GM18499 (cell line): ENCODE measurements around the gene PDGFD.

ENCODE experiments used
- ATAC-seq: cut with Tn5 transposase; IDR thresholded peaks from one replicate; pipeline ENCODE4 v1.9.1; 2021; ENCODE audit warnings: moderate number of reproducible peaks; ENCODE audit not compliant: insufficient read depth, unreplicated experiment

PDGFD gene

GRCh38 chr11:103898065-103898464 is 265.9 kb downstream of the PDGFD start:
- peak; percentile 37 for ATAC-seq

GRCh38 chr11:103897160-103897936 is 266.6 kb downstream of the PDGFD start:
- no peak for ATAC-seq

GRCh38 chr11:103895106-103895505 is 268.8 kb downstream of the PDGFD start:
- no peak for ATAC-seq

- no peak for ATAC-seq
Measured at GRCh38 chr11:103894673-103895072, 269.3 kb downstream of the PDGFD start.

GRCh38 chr11:103894034-103894433 is 269.9 kb downstream of the PDGFD start:
- ATAC-seq, result no peak

GRCh38 chr11:103893371-103893770 is 270.6 kb downstream of the PDGFD start:
- no peak for ATAC-seq

GRCh38 chr11:103892603-103893002 is 271.3 kb downstream of the PDGFD start:
- no peak for ATAC-seq

- ATAC-seq, result no peak
Measured at GRCh38 chr11:103890654-103891053, 273.3 kb downstream of the PDGFD start.

- no peak for ATAC-seq
Measured at GRCh38 chr11:103889679-103890078, 274.3 kb downstream of the PDGFD start.

GRCh38 chr11:103888541-103888951 is 275.4 kb downstream of the PDGFD start:
- ATAC-seq, result no peak

- ATAC-seq, result no peak
Measured at GRCh38 chr11:103887001-103887658, 276.8 kb downstream of the PDGFD start.

- no peak for ATAC-seq
Measured at GRCh38 chr11:103883856-103884255, 280.1 kb downstream of the PDGFD start.

- no peak for ATAC-seq
Measured at GRCh38 chr11:103883291-103883690, 280.7 kb downstream of the PDGFD start.

GRCh38 chr11:103881584-103881983 is 282.4 kb downstream of the PDGFD start:
- no peak for ATAC-seq

GRCh38 chr11:103880968-103881367 is 283.0 kb downstream of the PDGFD start:
- ATAC-seq, result no peak

GRCh38 chr11:103878646-103879045 is 285.3 kb downstream of the PDGFD start:
- no peak for ATAC-seq

- no peak for ATAC-seq
Measured at GRCh38 chr11:103877221-103877620, 286.7 kb downstream of the PDGFD start.

- ATAC-seq, result peak; percentile 65
Measured at GRCh38 chr11:103875855-103876510, 288.0 kb downstream of the PDGFD start.

- ATAC-seq, result no peak
Measured at GRCh38 chr11:103872748-103873147, 291.2 kb downstream of the PDGFD start.

- ATAC-seq, result no peak
Measured at GRCh38 chr11:103871923-103872551, 291.9 kb downstream of the PDGFD start.

- no peak for ATAC-seq
Measured at GRCh38 chr11:103870821-103871309, 293.1 kb downstream of the PDGFD start.
